ENCODE results near the gene TAS2R60. TPM values are rescaled to one million over a fixed set of nuclear protein-coding genes. Genes with fewer than 3 reads are reported as not detected.
"Not testable (repeated sequence)": the region's sequence is repeated elsewhere in the genome, so short reads cannot be mapped to it uniquely, and the experiment has no call there.

TAS2R60 gene, protein sequence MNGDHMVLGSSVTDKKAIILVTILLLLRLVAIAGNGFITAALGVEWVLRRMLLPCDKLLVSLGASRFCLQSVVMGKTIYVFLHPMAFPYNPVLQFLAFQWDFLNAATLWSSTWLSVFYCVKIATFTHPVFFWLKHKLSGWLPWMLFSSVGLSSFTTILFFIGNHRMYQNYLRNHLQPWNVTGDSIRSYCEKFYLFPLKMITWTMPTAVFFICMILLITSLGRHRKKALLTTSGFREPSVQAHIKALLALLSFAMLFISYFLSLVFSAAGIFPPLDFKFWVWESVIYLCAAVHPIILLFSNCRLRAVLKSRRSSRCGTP
- not detected for total RNA-seq

DNA sequence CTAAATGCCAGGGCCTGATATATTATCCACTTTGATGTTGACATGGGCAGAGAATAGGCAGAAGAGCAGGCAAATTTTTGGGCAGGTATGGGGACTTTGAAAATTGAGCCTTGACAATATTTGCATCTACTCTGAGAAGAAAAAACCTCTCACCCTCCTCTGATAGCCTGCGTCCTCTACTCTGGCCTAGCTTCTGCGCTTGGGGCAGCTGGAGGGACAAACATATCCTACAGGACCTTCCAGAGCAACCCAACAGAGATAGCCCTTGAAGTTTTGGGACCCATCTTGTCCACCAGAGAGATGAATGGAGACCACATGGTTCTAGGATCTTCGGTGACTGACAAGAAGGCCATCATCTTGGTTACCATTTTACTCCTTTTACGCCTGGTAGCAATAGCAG lies at the start of gene TAS2R60:
Gene TAS2R60 (plus strand): TSS at position 301 of the 400 bp plus-strand sequence. CDS start 0 bp downstream, at position 301.
- H3K4me3 Mint-ChIP-seq: no peak within 1 kb of the TSS
- H3K4me1 Mint-ChIP-seq (ENCODE audit: low read depth in 2 of 2): no peaks in the 10 kb centered on the region
- H3K27ac Mint-ChIP-seq: no peak within 1 kb of the TSS
- no peaks in the 10 kb centered on the region for H3K36me3 Mint-ChIP-seq
- ATAC-seq (no peak), DNase-seq (ENCODE audit: low spot score) (no peak)
- H3K9me3 Mint-ChIP-seq: no peaks in the 10 kb centered on the region
- H3K27me3 Mint-ChIP-seq: peaks cover 9 to 19% of the 10 kb centered on the region in 2 donors

DNA sequence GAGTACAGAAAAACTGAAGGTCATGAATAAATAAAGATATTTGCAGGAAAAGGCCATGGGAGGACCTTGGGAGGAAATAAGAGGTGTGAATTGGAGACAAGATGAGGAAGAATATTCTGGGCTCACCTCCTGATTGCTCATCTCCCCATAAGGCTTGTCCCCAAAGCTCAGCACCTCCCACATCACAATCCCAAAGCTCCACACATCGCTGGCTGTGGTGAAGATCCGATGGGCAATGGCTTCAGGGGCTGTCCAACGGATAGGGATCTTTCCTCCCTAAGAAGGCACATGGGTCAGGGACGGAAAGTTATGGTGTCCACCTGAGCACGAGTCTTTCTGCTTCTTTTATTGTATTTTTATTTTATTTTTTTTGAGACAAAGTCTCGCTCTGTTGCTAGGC lies 49.2 kb upstream of the TAS2R60 start:
- H3K36me3 Mint-ChIP-seq: no peaks in the 10 kb centered on the region
- DNase-seq (ENCODE audit: low spot score) (no peak), ATAC-seq (no peak)
- no peaks in the 10 kb centered on the region for H3K9me3 Mint-ChIP-seq
- H3K27ac Mint-ChIP-seq: no peak overlapping the region
- no peak overlapping the region for H3K4me3 Mint-ChIP-seq
- no peaks in the 10 kb centered on the region for H3K27me3 Mint-ChIP-seq
- H3K4me1 Mint-ChIP-seq (ENCODE audit: low read depth in 2 of 2): peaks cover 14 to 27% of the 10 kb centered on the region in 2 donors

DNA sequence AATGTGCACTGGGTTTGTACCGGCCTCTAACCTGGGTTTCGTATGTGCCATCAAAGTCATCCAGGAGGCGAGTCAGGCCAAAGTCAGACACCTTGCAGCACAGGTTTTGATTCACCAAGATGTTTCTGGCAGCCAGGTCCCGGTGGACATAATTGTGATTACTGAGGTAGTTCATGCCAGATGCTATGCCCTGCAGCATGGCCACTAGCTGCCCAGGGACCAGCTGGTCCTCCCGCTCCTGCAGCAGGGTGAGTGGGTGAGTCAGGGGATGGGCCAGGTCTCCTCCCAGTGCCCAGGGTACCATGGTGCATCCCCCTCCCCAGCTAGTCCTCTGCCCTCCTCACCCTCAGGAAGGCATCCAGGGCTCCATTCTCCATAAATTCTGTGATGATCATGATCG lies 48.5 kb upstream of the TAS2R60 start:
- Mint-ChIP-seq H3K4me1 (ENCODE audit: low read depth in 2 of 2) (peaks cover 14 to 22% of the 10 kb centered on the region in 2 donors), H3K9me3 (no peaks in the 10 kb centered on the region), H3K27ac (peak overlapping the region in 1 of 2 donors; percentile 18), H3K27me3 (no peaks in the 10 kb centered on the region), H3K4me3 (no peak overlapping the region), H3K36me3 (no peaks in the 10 kb centered on the region)
- ATAC-seq: no peak
- DNase-seq (ENCODE audit: low spot score): no peak

DNA sequence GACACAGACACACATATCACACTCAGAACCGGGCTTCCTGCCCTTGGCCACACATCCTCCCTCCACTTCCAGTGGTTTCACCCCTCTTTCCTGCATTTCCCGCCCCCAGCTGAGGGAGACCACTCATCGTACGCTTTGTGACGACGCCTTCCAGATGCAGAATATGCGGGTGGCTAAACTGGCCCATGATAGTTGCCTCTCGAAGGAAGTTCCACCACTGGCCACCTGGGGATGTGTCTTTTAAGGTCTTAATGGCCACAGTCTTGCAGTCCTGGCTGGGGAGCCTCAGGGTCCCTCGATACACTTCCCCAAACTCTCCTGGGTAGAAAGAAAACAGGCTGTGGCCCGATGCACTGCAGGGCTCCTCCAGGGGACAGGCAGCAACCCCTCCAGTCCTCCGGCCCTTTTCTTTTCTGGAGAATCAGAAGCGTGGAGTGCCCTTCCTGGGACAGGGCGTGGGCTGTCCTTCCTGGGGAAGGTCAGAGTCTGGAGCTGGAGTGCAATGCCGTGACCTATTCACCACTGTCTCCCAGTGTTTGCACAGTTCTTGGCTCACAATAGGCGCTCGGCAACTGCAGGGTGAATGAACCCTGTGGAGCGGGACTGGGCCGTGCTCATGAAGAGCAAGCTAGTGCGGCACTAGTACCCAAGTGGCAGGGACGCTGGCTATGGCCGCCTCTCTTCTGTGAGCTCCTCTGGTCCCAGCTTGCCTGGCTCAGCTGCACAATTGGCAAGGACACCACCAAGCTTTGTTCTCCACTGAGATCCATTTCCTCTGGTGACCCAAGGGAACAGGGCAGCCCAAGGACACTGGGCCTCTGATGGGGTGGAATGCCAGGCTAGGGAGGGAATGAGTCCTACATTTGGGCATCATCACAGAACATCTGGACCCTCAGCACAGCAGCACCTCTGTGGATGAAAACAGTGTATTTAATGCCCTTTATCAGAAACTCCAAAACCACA lies 47.8 kb upstream of the TAS2R60 start:
- Mint-ChIP-seq H3K4me3 (no peak overlapping the region), H3K27me3 (no peaks in the 10 kb centered on the region), H3K4me1 (ENCODE audit: low read depth in 2 of 2) (peaks cover 8 to 18% of the 10 kb centered on the region in 2 donors), H3K9me3 (no peaks in the 10 kb centered on the region), H3K36me3 (no peaks in the 10 kb centered on the region), H3K27ac (peak overlapping the region in 1 of 2 donors; percentile 18)
- ATAC-seq (no peak), DNase-seq (ENCODE audit: low spot score) (peak; percentile 13)

DNA sequence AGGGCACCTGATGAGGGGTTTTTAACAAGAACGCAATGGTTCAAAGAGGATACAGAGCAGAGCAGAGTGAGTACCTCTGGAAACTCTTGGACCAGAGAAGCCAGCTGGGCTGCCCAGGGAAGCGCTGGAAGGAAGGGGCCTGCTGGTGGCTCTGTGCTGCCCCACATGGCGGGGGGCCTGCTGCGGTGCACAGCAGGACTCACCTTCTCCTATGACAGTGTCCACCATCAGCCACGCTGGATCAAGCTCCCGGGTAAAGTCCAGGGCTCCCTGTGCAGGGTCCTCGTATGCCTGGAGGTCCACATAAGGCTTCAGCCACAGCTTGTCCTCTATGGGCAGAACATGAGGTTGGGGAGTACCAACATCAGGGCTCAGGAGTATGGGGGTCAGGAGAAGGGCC lies 47.1 kb upstream of the TAS2R60 start:
- DNase-seq (ENCODE audit: low spot score) (no peak), ATAC-seq (no peak)
- Mint-ChIP-seq H3K27me3 (no peaks in the 10 kb centered on the region), H3K27ac (no peak overlapping the region), H3K9me3 (no peaks in the 10 kb centered on the region), H3K4me3 (no peak overlapping the region), H3K36me3 (no peaks in the 10 kb centered on the region), H3K4me1 (ENCODE audit: low read depth in 2 of 2) (peaks cover 8 to 18% of the 10 kb centered on the region in 2 donors)

DNA sequence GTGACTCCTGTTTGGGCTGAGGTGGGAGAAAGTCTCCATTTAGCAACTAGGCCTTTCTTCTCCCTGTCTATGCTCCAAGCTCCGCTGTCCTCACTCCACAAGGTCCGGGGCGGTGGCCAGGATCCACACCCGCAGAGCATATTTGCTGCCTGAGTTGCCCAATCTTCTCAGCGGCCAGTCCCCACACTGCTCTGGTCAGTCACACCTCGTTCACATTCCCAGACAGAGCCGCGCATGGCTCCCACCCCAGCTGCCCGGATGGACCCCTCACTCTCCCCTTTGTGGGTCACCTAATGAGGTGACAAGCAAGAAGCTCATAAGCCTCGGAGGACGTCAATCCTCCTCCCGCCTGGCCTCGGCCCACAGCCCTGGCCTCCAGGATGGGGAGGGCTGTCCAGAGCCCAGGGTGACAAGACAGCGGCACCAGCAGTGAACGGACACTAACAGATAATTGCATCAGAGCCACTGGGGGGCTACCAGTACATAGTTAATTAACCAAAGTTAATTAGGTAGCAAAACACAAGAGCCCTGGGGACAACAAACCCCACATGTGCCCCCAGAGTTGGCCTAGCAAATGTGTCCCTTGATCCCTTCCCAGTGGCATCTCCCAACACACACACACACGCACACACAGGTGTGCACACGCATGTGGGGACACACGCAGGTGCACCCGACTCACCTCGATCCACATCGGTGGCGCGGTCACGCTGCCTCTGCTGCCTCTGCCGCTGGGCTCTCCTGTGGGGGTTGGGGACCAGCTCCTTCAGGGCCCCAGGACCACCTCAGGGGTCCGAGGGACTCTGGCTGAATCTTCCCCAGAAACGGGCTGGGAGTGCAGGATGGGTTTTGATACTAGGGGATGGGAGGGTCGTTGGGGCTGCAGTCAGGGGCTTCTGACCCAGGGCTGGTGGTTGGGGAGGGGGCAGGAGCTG lies 46.4 kb upstream of the TAS2R60 start:
- Mint-ChIP-seq H3K27ac (no peak overlapping the region), H3K9me3 (no peaks in the 10 kb centered on the region), H3K4me1 (ENCODE audit: low read depth in 2 of 2) (peaks cover 8 to 18% of the 10 kb centered on the region in 2 donors), H3K27me3 (no peaks in the 10 kb centered on the region), H3K4me3 (no peak overlapping the region), H3K36me3 (no peaks in the 10 kb centered on the region)
- DNase-seq (ENCODE audit: low spot score) (no peak), ATAC-seq (no peak)

DNA sequence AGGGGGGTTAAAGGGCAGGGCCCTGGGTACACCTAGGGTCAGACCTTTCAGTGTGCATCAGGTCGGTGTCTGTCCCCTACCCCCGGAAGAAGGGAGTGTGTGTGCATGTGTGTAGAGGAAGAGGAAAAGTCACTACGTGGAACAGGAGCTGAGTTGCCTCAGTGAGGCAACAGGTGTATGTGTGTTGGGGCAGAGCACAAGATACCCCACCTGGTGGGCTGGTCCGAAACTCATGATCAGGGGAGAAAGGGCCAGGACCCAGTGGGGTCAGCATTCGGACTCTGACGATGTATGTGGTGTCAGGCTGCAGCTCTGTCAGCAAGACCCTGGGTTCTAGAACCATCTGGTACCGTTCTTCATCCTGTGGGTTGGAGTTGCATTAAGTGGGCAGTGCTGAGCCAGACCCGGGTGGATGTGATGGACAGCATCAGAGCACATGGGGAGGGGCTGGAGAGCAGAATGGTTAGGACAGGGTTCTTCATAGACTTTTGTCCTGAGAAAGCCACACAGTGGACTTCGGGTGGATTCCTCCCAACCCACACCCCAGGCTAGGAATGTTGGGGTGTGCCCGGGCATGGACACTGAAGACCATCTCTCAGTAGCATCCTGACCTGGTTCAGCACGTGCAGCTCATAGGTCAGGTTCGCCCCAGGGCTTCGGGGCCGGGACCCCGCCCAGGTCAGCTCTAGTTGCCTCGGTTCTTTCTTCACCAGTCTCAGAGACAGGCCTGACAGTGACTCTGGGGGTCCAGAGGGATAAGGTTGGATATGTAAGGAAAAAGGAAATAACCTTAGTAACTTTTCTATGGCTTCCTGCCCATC lies 45.3 kb upstream of the TAS2R60 start:
- no peaks in the 10 kb centered on the region for H3K36me3 Mint-ChIP-seq
- H3K4me1 Mint-ChIP-seq (ENCODE audit: low read depth in 2 of 2): peaks cover 8 to 18% of the 10 kb centered on the region in 2 donors
- H3K9me3 Mint-ChIP-seq: no peaks in the 10 kb centered on the region
- no peak for ATAC-seq
- H3K27me3 Mint-ChIP-seq: no peaks in the 10 kb centered on the region
- H3K27ac Mint-ChIP-seq: no peak overlapping the region
- H3K4me3 Mint-ChIP-seq: no peak overlapping the region
- no peak for DNase-seq (ENCODE audit: low spot score)

DNA sequence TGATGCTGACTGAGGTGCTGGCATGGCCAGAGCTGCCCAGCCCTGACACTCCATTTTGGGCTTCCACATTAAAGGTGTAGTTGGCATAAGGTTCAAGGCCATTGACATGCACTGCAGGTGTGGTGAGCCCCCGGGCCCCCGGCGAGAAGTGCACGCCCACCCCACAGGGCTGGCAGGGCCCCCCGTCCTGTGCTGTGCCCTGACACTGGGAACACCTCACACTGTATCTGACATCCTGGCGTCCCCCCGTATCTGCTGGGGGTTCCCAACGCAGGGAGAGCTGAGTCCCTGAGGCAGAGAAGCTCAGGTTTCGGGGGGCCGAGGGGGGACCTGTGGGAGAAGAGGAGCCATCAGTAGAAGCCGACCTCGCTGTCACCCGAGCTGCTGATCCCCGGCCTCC lies 44.6 kb upstream of the TAS2R60 start:
- H3K9me3 Mint-ChIP-seq: no peaks in the 10 kb centered on the region
- H3K27me3 Mint-ChIP-seq: no peaks in the 10 kb centered on the region
- peaks cover 8 to 17% of the 10 kb centered on the region in 2 donors for H3K4me1 Mint-ChIP-seq (ENCODE audit: low read depth in 2 of 2)
- ATAC-seq (no peak), DNase-seq (ENCODE audit: low spot score) (no peak)
- no peaks in the 10 kb centered on the region for H3K36me3 Mint-ChIP-seq
- no peak overlapping the region for H3K4me3 Mint-ChIP-seq
- H3K27ac Mint-ChIP-seq: no peak overlapping the region

DNA sequence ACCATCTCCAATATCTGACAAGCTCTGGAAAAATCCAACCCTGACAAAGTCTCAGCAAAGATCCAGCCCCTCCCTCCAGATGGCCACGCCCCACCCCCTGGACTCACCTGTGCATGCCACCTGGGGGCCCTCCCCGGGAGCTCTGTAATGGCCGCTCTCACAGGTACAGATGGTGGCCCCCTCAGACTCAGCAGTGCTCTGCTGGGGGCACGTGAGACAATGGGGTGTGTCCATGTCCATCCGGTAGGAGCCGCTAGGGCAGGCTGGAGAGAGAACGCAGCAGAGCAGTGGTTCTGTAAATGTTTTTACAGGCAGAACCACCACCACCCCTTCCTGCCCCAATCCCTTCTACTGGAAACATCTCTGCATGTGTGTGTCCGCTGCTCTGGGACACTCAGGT lies 44.1 kb upstream of the TAS2R60 start:
- Mint-ChIP-seq H3K9me3 (no peaks in the 10 kb centered on the region), H3K27me3 (no peaks in the 10 kb centered on the region), H3K36me3 (no peaks in the 10 kb centered on the region), H3K4me3 (no peak overlapping the region), H3K4me1 (ENCODE audit: low read depth in 2 of 2) (peaks cover 8 to 12% of the 10 kb centered on the region in 2 donors), H3K27ac (no peak overlapping the region)
- DNase-seq (ENCODE audit: low spot score) (no peak), ATAC-seq (no peak)

DNA sequence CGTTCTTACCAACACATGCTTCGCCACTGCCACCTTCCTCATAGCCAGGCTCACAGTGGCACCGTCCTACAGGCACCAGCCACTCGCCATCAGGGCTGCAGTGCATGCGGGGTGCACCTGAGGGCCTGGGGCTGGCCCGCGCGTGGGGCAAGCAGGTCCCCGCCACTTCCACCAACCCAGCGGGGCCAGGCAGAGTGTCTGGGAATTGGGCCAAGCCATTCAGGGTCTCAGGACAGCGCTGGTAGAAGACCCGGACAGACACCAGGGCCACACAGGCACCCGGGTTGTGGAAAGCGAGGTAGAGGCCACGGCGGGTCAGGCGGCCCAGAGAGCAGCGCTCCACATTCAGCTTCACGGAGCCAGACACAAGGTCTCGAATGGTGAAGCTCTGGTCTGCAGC lies 43.6 kb upstream of the TAS2R60 start:
- no peaks in the 10 kb centered on the region for H3K9me3 Mint-ChIP-seq
- DNase-seq (ENCODE audit: low spot score) (no peak), ATAC-seq (no peak)
- peaks cover 8 to 10% of the 10 kb centered on the region in 2 donors for H3K4me1 Mint-ChIP-seq (ENCODE audit: low read depth in 2 of 2)
- H3K27me3 Mint-ChIP-seq: no peaks in the 10 kb centered on the region
- no peaks in the 10 kb centered on the region for H3K36me3 Mint-ChIP-seq
- H3K4me3 Mint-ChIP-seq: no peak overlapping the region
- H3K27ac Mint-ChIP-seq: no peak overlapping the region

DNA sequence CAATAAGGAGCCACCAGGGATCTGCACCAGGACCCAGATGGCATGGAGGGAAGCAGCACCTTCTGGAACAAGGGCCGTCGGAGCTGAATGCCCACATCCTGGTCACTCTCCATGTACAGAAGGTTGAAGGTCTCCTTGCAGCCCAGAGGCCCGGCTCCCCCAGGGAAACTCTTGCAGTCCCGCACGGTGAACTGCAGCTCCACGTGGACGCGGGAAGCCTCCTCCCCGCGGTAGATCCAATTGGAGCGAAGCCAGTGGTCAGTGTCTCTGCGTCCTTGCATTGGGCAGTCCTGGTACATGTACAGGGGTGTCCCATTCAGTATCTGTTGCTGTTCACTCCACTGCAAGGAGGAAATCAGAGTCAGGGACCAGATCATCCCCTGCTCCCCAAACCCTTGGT lies 42.0 kb upstream of the TAS2R60 start:
- no peak overlapping the region for H3K4me3 Mint-ChIP-seq
- H3K9me3 Mint-ChIP-seq: no peaks in the 10 kb centered on the region
- ATAC-seq: no peak
- H3K27me3 Mint-ChIP-seq: peaks cover 4 to 5% of the 10 kb centered on the region in 2 donors
- no peaks in the 10 kb centered on the region for H3K36me3 Mint-ChIP-seq
- no peak for DNase-seq (ENCODE audit: low spot score)
- H3K4me1 Mint-ChIP-seq (ENCODE audit: low read depth in 2 of 2): peaks cover 0 to 2% of the 10 kb centered on the region in 2 donors
- no peak overlapping the region for H3K27ac Mint-ChIP-seq

DNA sequence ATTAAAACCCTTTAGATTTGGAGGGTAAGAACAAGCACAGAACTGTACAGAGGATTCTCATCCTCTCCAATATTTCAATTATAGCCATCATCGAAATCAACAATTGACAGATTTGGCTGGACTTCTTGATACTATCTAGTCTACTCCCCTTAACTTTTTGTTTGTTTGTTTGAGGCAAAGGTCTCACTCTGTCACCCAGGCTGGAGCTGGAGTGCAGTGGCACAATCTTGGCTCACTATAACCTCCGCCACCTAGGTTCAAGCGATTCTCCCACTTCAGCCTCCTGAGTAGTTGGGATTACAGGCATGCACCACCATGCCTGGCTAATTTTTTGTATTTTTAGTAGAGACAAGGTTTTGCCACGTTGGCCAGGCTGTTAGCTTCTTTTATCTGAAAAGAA lies 41.0 kb upstream of the TAS2R60 start:
- not testable (repeated sequence) for H3K27ac Mint-ChIP-seq, ATAC-seq

More for the DNA sequence above, 41.0 kb upstream of the TAS2R60 start:
- not testable (repeated sequence) for DNase-seq (ENCODE audit: low spot score); H3K36me3 Mint-ChIP-seq; H3K9me3 Mint-ChIP-seq; H3K27me3 Mint-ChIP-seq; H3K4me1 Mint-ChIP-seq (ENCODE audit: low read depth in 2 of 2); H3K4me3 Mint-ChIP-seq
